HG03175 (cell line): ENCODE results near the gene EFNB3.

ENCODE experiments used
- ATAC-seq: cut with Tn5 transposase; IDR thresholded peaks from one replicate; pipeline ENCODE4 v1.9.1; 2021; ENCODE audit warnings: mild to moderate bottlenecking, moderate library complexity; ENCODE audit not compliant: unreplicated experiment

EFNB3 gene

DNA sequence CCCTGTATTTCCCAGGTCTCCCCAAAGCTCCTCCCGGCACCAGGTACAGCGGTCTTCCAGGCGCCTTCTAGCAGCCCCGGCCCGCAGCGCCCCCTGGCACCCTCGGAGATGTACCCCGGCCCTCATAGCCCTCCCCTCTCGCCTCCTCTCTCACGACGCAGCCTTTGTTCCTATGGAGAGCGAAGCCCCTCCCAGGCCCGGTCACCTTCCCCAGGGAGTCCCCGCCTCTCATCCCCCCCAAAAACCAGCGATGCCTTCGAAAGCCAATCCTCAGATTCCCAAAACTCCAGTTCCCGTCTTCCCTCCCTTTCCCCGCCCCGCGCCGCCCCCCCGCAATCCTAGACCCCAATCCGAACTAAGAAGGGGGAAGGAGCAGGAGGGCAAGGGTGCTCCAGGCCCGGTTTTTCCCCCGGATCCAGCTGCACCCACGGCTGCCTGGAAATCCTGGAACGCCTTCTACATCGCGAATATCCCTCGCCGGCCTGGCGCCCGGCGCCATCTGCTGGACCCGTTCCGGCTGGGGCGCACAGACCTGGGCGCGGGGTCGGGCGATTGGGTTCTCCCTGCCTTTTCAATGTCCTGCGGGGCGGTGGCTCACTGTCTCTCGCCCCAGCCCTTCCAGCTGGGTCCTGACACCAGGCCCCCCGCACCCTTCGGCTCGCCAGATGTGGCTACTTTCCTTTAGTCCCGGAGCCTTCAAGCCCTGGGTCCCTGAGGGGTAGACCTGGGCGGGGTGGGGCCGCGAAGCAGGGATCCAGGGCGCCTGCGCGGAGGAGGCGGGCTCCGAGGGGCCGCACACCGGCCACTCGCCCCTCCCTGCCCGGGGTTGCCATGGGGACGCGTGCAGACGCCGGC is 12.1 kb downstream of the EFNB3 start, which contains the start of gene DNAH2:
TSS of gene DNAH2 (plus strand) at position 844 of the 855 bp plus-strand sequence. CDS start 1,991 bp downstream, outside the sequence.
- ATAC-seq = no peak

- ATAC-seq = no peak
Observed at GRCh38 chr17:7717756-7718350, 12.9 kb downstream of the EFNB3 start.

- no peak for ATAC-seq
Observed at GRCh38 chr17:7719661-7720060, 14.7 kb downstream of the EFNB3 start.

- ATAC-seq = no peak
Observed at GRCh38 chr17:7720125-7720524, 15.1 kb downstream of the EFNB3 start.

DNA sequence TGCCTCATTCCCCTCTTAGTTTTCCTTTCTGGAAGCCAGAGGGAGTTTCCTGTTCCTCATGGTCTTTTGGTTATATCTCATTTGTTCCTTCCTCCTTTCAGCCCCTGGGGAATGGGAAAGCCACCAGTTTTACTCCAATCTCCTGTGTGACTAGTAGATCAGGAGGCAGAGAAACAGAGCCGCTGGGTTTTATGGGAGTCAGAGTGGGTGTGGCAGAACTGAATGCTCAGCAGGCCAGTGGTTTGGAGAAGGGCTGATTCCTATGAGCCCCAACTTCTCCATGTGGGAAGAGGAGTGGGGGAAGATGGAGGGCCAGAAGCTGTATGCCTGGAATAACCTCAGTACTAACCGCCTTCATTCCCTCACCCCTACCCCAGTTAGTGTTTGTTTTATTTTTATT is 16.6 kb downstream of the EFNB3 start:
- ATAC-seq = no peak

- no peak for ATAC-seq
Observed at GRCh38 chr17:7727886-7728285, 22.9 kb downstream of the EFNB3 start.

DNA sequence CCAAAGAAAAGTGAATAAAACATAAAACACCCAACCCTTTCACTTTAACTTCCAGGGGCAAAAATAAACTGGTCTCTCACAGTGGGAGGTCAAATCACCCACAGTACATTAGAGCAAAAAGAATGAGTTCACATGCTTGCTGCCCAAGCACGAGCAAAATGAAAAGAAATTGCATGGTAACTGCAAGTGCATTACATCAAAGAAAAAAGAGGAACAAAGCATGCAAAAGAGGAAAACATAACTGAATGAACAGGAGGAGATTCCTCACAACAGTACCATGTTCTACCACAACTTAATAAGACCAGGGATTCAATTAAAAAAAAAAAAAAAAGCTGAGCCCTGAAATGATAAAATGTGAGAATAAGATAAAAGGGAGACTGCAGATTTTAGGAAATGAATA is 24.8 kb downstream of the EFNB3 start:
- ATAC-seq = no peak

DNA sequence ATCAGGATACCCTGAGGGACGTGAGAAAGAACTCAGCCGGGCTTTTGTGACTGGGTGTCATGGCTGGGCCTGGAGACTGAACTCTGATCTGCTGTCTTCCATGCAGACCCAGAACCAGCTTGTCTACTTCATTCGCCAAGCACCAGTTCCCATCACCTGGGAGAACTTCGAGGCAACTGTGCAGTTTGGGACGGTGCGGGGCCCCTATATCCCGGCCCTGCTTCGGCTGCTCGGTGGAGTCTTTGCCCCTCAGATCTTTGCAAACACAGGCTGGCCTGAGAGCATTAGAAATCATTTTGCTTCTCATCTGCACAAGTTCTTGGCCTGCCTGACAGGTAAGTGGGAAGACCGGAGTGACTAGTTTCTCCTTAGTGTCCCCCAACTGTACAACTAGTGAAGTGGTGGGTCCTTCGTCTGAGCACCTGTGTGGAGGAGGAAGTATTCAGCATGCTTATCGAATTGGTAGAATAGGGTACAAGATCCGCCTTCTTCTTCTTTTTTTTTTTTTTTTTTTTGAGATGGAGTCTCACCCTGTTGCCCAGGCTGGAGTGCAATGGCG is 28.1 kb downstream of the EFNB3 start:
- ATAC-seq = no peak

DNA sequence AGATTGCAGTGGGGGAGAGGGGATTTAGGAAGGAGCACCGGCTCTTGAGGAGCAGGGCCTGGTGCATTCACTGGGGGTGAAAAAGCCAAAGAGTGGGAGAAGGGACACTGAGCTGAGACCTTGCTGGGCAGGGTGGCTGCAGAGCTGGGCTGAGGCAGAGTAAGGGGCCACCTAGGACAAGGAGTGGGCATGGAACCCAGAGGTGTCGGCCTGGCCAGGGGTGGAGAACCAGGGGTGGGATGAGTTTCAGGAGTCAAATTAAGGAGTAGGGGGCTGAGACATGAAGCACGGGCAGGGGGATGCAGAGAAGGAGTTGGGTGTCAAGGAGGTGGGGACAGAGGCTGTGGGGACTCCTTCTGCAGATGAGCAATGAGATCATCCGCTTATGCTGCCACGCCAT is 32.6 kb downstream of the EFNB3 start:
- ATAC-seq = no peak

GRCh38 chr17:7739746-7740145 is 34.7 kb downstream of the EFNB3 start:
- ATAC-seq = no peak

DNA sequence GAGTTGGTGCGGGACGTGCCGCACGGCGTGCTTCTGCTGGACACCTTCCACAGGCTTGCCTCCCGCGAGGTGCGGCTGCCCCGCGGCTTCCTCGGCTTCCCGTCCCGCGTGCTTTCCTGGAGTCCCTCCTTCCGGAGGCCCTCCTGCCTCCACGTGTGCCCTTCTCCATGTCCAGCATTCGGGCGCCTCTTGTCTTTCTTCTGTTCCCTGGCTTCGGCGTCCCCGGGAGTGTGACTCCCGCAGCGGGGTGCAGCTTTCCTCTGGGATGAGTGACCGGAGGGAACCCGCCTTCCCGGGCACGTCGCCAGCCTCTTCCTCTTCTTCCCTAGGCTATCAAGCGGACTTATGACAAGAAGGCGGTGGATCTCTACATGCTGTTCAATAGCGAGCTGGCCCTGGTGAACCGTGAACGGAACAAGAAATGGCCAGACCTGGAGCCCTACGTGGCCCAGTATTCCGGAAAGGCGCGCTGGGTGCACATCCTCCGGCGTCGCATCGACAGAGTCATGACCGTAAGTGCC is 35.5 kb downstream of the EFNB3 start:
- ATAC-seq = no peak

DNA sequence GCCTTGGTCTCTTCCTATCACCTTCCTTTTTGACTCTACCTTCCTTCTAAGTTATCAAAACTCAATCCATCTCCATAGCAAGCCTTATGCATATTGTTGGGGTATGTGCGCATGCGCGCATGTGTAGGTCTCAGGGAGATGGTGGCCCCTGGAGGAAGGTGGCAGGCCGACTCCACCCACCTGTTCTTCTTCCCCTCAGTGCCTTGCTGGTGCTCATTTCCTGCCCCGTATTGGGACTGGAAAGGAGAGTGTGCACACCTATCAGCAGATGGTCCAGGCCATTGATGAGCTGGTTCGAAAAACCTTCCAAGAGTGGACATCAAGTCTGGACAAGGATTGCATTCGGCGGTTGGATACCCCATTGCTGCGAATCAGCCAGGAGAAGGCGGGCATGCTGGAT is 37.7 kb downstream of the EFNB3 start:
- no peak for ATAC-seq

- ATAC-seq = no peak
Observed at GRCh38 chr17:7744416-7744815, 39.4 kb downstream of the EFNB3 start.

DNA sequence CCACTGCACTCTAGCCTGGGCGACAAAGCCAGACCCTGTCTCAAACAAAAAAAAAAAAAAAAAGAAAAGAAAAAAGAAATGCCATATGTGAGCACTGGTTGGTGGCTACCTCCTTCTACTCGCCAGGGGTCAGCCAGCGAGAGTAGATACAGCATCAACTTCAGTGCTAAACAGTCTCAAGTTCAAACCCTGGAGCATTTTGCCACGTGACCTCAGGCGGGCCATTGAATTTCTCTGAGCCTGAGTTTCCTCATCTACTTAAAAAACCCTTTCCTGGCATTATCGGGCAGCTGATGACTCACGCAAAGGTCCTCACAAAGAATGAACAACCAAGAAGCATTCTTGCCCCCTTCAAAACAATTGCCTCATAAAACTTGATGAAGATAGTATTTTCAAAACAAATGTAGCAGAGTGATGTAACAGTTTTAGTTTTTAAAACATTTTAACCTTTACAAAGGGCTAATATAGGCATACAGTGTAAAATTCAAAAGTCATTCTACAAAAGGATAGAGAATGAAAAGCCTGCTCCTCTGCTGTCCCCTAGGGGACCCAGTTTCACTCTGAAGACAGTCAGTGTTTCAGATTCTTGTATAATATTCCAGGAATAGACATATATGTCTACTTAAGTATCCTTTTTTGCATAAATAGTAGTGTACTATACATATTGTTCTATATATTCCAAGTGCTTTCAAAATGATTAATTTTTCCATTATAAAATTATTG is 40.9 kb downstream of the EFNB3 start:
- ATAC-seq = no peak

DNA sequence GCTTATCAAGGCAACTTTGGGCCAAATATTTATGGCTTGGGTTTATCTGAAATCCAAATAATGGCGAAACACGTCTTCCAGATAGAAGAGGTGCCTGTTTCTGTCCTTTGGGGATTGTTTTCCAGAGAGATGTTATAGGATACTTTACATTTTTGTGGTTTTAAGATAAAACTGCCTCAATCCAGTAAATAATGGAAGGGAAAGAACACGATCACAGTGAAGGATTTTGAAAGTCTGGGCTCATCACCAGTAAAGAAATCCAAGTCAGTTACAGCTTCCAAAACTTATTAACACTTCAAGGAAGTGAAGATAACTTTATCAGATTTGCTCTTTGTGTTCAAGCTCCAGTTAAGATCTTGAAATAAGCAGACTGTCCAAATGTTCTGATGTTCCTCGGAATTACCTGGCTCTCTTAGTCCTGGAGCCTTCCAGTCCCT is 42.7 kb downstream of the EFNB3 start:
- no peak for ATAC-seq

- ATAC-seq = no peak
Observed at GRCh38 chr17:7748076-7748775, 43.2 kb downstream of the EFNB3 start.

GRCh38 chr17:7750321-7750821 is 45.4 kb downstream of the EFNB3 start:
- ATAC-seq = no peak

DNA sequence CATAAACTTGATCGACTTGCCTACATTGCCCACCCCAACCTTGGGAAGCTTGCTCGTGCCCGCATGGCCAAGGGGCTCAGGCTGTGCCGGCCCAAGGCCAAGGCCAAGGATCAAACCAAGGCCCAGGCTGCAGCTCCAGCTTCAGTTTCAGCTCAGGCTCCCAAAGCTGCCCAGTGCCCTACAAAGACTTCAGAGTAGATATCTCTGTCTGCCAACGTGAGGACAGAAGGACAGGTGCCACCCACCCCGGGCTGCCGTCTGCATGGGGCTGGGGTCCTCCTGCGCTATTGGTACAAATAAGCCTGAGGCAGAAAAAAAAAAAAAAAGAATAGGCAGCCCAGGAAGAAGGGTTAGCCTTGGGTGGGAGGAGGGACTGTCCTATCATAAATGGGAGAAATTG is 49.7 kb downstream of the EFNB3 start:
- ATAC-seq = no peak

GRCh38 chr17:7755095-7755890 is 50.3 kb downstream of the EFNB3 start:
- ATAC-seq = no peak

- ATAC-seq = no peak
Observed at GRCh38 chr17:7756968-7757367, 52.0 kb downstream of the EFNB3 start.
